ENCODE measurements around the gene APAF1.
A peak's percentile ranks its signal among the peaks of the same experiment; 100 is the strongest.

APAF1 gene

DNA sequence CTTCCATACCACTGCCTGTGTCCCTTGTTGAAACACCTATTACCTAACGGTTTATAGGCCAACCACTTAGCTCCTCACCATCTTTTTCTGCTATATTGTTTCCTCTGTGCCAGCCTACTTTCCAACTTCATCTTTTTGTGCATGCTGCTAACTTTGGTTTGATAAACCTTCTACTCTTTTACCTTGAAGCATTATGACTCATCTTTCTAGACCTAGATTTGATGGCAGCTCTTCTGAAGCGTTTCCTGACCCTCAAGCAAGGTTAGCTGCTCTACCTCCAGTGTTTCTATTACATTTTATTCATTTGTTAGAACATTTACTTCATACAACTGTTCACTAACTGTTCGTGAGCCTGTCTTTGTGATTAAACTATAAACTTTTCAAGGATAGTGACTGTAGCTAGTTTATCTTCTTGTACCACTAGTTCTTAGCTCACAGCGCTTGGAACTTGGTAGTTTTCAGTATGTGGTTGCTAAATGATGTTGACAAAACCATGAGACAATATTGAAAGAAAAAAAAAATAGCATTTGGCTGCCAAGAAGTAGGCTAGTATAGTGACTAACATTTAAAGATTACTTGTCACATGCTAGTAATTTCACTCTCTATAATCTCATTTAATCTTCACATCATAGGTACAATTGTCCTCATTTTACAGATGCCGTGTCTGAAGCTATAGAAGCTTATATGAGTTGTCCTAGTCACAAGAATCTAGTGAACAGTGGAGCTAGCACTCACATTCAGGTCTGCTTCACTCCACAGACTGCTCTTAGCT lies 79.5 kb downstream of the APAF1 start:
- H3K4me3 ChIP-seq (ENCODE audit: low read depth, low read length) = no peak overlapping the region
- no peak for TF ChIP-seq CTCF (IDR thresholded peaks at IDR 0.05; ENCODE audit: low read depth, low read length, missing control alignments)
- in situ Hi-C loops (cut with HindIII; ENCODE audit: low sequenced_read_pairs) = loop anchor here (25.0 kb wide), 1 partner anchor 213 kb away; no protein-coding TSS in a partner anchor
- no peak for DNase-seq (ENCODE audit: low read depth)

DNA sequence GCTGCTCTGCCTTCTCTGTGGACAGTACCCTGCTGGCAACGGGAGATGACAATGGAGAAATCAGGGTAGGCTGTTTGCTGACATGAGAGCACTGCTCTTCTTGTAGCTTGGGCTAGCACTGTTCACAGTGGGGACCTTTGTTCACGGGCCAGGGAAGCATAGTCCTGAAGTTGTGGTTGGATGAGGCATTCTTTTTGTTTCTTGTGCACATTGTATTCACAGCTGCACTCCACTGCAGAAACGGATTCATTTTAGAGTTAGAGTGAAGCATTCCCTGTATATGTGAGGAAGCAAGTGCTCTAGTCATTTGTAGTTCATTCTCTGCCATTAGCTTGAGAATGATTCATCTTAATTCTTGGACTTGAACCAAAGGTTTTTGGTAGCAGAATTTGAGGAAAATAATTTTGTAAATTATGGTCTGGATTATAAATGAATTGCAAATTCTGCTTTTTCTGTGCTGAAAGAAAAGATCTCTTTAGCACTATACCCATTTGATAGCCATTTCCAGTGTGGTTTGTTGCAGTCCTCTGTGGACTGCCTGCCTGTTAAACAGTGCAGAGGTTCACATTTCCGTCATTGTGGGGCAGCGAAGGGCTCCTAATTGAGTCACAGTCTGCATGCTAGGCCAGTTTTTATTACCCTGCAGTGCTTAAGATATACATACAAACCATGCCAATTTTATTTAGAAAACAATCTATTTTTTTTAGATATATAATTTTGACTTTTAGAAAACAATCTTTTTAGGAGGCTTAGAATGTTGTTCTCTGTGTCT lies 80.6 kb downstream of the APAF1 start:
- TF ChIP-seq CTCF (IDR thresholded peaks at IDR 0.05; ENCODE audit: low read depth, low read length, missing control alignments) = peak; percentile 76
- H3K4me3 ChIP-seq (ENCODE audit: low read depth, low read length) = no peak overlapping the region
- DNase-seq (ENCODE audit: low read depth) = peak; percentile 74
- in situ Hi-C loops (cut with HindIII; ENCODE audit: low sequenced_read_pairs) = loop anchor here (25.0 kb wide), 1 partner anchor 212 kb away; no protein-coding TSS in a partner anchor

- no peak for DNase-seq (ENCODE audit: low read depth)
- no peak for TF ChIP-seq CTCF (IDR thresholded peaks at IDR 0.05; ENCODE audit: low read depth, low read length, missing control alignments)
- in situ Hi-C loops (cut with HindIII; ENCODE audit: low sequenced_read_pairs) = loop anchor here (25.0 kb wide), 1 partner anchor 210 kb away; no protein-coding TSS in a partner anchor
- no peak overlapping the region for H3K4me3 ChIP-seq (ENCODE audit: low read depth, low read length)
Measured at GRCh38 chr12:98727196-98727595, 82.1 kb downstream of the APAF1 start.

- DNase-seq (ENCODE audit: low read depth) = no peak
- no peak for TF ChIP-seq CTCF (IDR thresholded peaks at IDR 0.05; ENCODE audit: low read depth, low read length, missing control alignments)
- in situ Hi-C loops (cut with HindIII; ENCODE audit: low sequenced_read_pairs) = loop anchor here (25.0 kb wide), 1 partner anchor 207 kb away; no protein-coding TSS in a partner anchor
- no peak overlapping the region for H3K4me3 ChIP-seq (ENCODE audit: low read depth, low read length)
Measured at GRCh38 chr12:98730412-98730811, 85.3 kb downstream of the APAF1 start.

- H3K4me3 ChIP-seq (ENCODE audit: low read depth, low read length) = no peak overlapping the region
- no peak for DNase-seq (ENCODE audit: low read depth)
- TF ChIP-seq CTCF (IDR thresholded peaks at IDR 0.05; ENCODE audit: low read depth, low read length, missing control alignments) = no peak
- in situ Hi-C loops (cut with HindIII; ENCODE audit: low sequenced_read_pairs) = loop anchor here (25.0 kb wide), 1 partner anchor 203 kb away; no protein-coding TSS in a partner anchor
Measured at GRCh38 chr12:98733667-98734350, 88.7 kb downstream of the APAF1 start.

GRCh38 chr12:98735821-98736220 lies 90.7 kb downstream of the APAF1 start:
- H3K4me3 ChIP-seq (ENCODE audit: low read depth, low read length) = no peak overlapping the region
- in situ Hi-C loops (cut with HindIII; ENCODE audit: low sequenced_read_pairs) = loop anchor here (25.0 kb wide), 1 partner anchor 201 kb away; no protein-coding TSS in a partner anchor
- TF ChIP-seq CTCF (IDR thresholded peaks at IDR 0.05; ENCODE audit: low read depth, low read length, missing control alignments) = no peak
- no peak for DNase-seq (ENCODE audit: low read depth)

Measured in astrocyte of the cerebellum (primary cell).